B cell (primary cell): ENCODE data around the gene ITPR3. TPM values are rescaled to one million over a fixed set of nuclear protein-coding genes. Genes with fewer than 3 reads are reported as not detected.

ENCODE experiments used
- ATAC-seq: fragments of 200-7000 bp; cut with Tn5 transposase; one replicate; pipeline ENCODE4 v1.10.0; 2021; ENCODE audit warnings: low read depth, mild to moderate bottlenecking, moderate number of reproducible peaks, moderate library complexity
- CTCF ChIA-PET: fragments of 350-600 bp; sonication (Branson Sonifier 250); formaldehyde crosslinking; loops from one replicate; lab custom pipeline; 2021; ENCODE audit warnings: antibody characterized with exemption, inconsistent platforms; lab: Charles Lee
- POLR2A ChIA-PET: fragments of 350-600 bp; sonication (Branson Sonifier 250); formaldehyde crosslinking; loops from one replicate; lab custom pipeline; 2021; ENCODE audit warnings: antibody characterized with exemption; lab: Charles Lee
- DNase-seq: peaks from one replicate; pipeline ENCODE4 v3.0.0; 2013
- H2AFZ ChIP-seq: 2 replicates; pipeline ENCODE4 v1.6.1; 2012; ENCODE audit warnings: mild to moderate bottlenecking, low read depth, low read length; ENCODE audit not compliant: insufficient read depth, poor library complexity, severe bottlenecking
- H3K27ac ChIP-seq, 2 donors: 1 replicate in 1 of 2; 2 replicates in 1 of 2; pipeline ENCODE4 v1.5.1; 2012 to 2013; ENCODE audit warnings: low read length in 2 of 2, mild to moderate bottlenecking in 2 of 2, moderate library complexity in 1 of 2
- H3K27me3 ChIP-seq, 4 experiments: fragments of 200-600 bp in 1 of 4; sonication (generic) in 1 of 4; replicated peaks in 1 of 4; 1 replicate in 2 of 4; 2 replicates in 2 of 4; pipeline versions ENCODE4 v1.6.1 to v1.7.0; 2013 to 2016; ENCODE audit warnings: low read length in 3 of 4, mild to moderate bottlenecking in 2 of 4, mixed read lengths in 1 of 4, moderate library complexity in 1 of 4; ENCODE audit not compliant: insufficient read depth in 4 of 4, control insufficient read depth in 3 of 4; ENCODE audit errors: control extremely low read depth in 1 of 4
- H3K36me3 ChIP-seq, 2 experiments: replicated peaks in 1 of 2; 1 replicate in 1 of 2; 2 replicates in 1 of 2; pipeline versions ENCODE4 v1.6.1 to v1.7.1; 2013; ENCODE audit warnings: low read length in 1 of 2; ENCODE audit not compliant: insufficient read depth in 2 of 2, control insufficient read depth in 1 of 2; ENCODE audit errors: control extremely low read depth in 1 of 2, extremely low read depth in 1 of 2
- H3K4me1 ChIP-seq, 2 donors: fragments of 200-600 bp in 1 of 2; sonication (generic) in 1 of 2; 1 replicate in 1 of 2; 2 replicates in 1 of 2; pipeline versions ENCODE4 v1.5.1 to v1.6.1; 2013 to 2017; ENCODE audit warnings: low read length in 2 of 2; ENCODE audit not compliant: control insufficient read depth in 2 of 2, insufficient read depth in 2 of 2
- H3K4me2 ChIP-seq: replicated peaks from 2 replicates; pipeline ENCODE3; 2012; ENCODE audit warnings: mild to moderate bottlenecking, low read depth, low read length; ENCODE audit not compliant: poor library complexity, severe bottlenecking
- H3K4me3 ChIP-seq, 5 experiments: fragments of 200-600 bp in 1 of 5; sonication (generic) in 1 of 5; 1 replicate in 3 of 5; 2 replicates in 2 of 5; pipeline versions ENCODE4 v1.5.1 to v1.7.0; 2011 to 2016; ENCODE audit warnings: low read length in 4 of 5, mild to moderate bottlenecking in 4 of 5, low read depth in 2 of 5, control low read depth in 1 of 5, moderate library complexity in 1 of 5; ENCODE audit not compliant: insufficient read depth in 1 of 5; ENCODE audit errors: control extremely low read depth in 1 of 5, extremely low read depth in 1 of 5
- H3K79me2 ChIP-seq: fragments of 200-600 bp; sonication (generic); one replicate; pipeline ENCODE4 v1.6.0; 2016; ENCODE audit warnings: low read length; ENCODE audit not compliant: control insufficient read depth, insufficient read depth
- H3K9ac ChIP-seq: fragments of 200-600 bp; sonication (generic); 2 replicates; pipeline ENCODE4 v1.6.1; 2017; ENCODE audit warnings: mild to moderate bottlenecking, low read length, moderate library complexity
- H3K9me3 ChIP-seq, 3 donors: one replicate each; pipeline versions ENCODE4 v1.6.1 to v1.7.1; 2013; ENCODE audit warnings: low read length in 2 of 3; ENCODE audit not compliant: control insufficient read depth in 2 of 3, insufficient read depth in 1 of 3; ENCODE audit errors: control extremely low read depth in 1 of 3
- H4K20me1 ChIP-seq: 2 replicates; pipeline ENCODE4 v1.6.0; 2012; ENCODE audit warnings: mild to moderate bottlenecking, low read length; ENCODE audit not compliant: insufficient read depth, control insufficient read depth, poor library complexity, severe bottlenecking
- H3K27ac Mint-ChIP-seq: one replicate; pipeline ENCODE4 v1.8.0; 2021; ENCODE audit warnings: mixed read lengths
- H3K27me3 Mint-ChIP-seq: one replicate; pipeline ENCODE4 v1.8.0; 2021; ENCODE audit warnings: mixed read lengths
- H3K4me1 Mint-ChIP-seq: one replicate; pipeline ENCODE4 v1.8.0; 2021; ENCODE audit warnings: mixed read lengths
- H3K4me3 Mint-ChIP-seq: one replicate; pipeline ENCODE4 v1.8.0; 2021; ENCODE audit warnings: mixed read lengths
- H3K9me3 Mint-ChIP-seq: one replicate; pipeline ENCODE4 v1.8.0; 2022; ENCODE audit warnings: mixed read lengths; ENCODE audit not compliant: insufficient read depth
- EZH2 ChIP-seq: IDR thresholded peaks from 2 replicates; pipeline ENCODE4 v1.6.1; 2012; ENCODE audit warnings: borderline replicate concordance, low read depth, mild to moderate bottlenecking, moderate library complexity, low read length; ENCODE audit not compliant: insufficient read depth, poor library complexity, severe bottlenecking
- WGBS: methylation state at CpG from one replicate; pipeline ENCODE4 v1.1.5; 2013; ENCODE audit warnings: missing lambda C conversion rate; ENCODE audit not compliant: insufficient coverage; 5-methylcytosine and 5-hydroxymethylcytosine counted together
- intact Hi-C: fragments of 100-400 bp; cut with micrococcal nuclease; formaldehyde crosslinking; loops from one replicate; pipeline ENCODE4 v1.10.0; 2022
- polyA plus RNA-seq: library from polyadenylated mRNA; depleted of rRNA; stranded (reverse); fragments of >200 nt; gene quantifications from 2 replicates; pipeline ENCODE4 v1.2.3, GENCODE V29; 2012
- total RNA-seq, 2 donors: library from RNA; stranded (reverse); fragments of 120-200 nt in 1 of 2; gene quantifications; 1 replicate in 1 of 2; 2 replicates in 1 of 2; pipeline versions ENCODE4 v1.2.3 to v1.2.4, GENCODE V29; 2013 to 2022
- TF ChIP-seq, protein P1 (sequence below): fragments of 200-600 bp; IDR thresholded peaks from one replicate; pipeline ENCODE4 v1.8.0; 2022; ENCODE audit warnings: antibody characterized with exemption, mild to moderate bottlenecking

The ITPR3 gene
- total and polyA plus RNA-seq, 2 donors (not counting 1 experiment from before 2014, with no cell fraction given): 61.9 to 67.6 TPM

DNA sequence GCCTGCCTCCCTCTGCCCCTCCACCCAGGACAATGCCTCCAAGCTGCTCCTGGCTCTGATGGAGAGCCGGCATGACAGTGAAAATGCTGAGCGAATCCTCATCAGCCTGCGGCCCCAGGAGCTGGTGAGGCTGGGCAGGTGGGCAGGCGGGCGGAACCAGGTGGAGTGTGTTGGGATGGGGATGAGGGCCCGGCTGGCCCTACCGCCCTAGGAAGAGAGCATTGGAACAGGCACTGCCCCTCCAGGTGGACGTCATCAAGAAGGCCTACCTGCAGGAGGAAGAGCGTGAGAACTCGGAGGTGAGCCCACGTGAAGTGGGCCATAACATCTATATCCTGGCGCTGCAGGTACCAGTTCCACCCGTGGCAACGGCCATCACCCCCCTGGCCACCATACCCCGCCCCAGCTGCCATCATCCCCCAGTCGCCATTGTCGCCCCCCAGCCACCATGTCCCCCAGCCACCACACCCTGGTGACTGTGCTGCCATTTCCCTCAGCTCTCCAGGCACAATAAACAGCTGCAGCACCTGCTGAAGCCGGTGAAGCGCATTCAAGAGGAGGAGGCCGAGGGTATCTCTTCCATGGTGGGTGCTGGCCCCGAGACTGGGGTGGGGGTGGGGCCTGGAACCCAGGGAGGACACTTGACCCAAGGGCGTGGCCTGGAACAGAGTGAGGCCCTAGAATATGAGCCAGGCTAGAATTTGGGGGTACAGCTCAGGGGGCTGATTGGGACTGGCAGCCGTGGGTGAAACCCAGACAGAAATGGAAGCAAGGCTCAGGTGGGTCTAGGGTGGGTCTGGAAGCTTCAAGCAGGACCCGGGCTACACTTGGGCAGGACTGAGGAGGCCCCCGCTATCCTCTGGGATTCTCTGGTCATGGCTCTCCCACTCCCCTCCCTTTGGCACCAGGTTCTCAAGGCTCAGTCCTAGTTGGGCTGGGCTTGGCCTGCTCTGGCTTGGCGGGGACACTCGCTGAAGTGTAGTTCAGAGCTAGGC lies 66.2 kb downstream of the ITPR3 start:
- Histone ChIP-seq H3K9ac (no peak overlapping the region), H3K9me3 (no peaks in the 10 kb centered on the region), H3K79me2 (no peaks in the 10 kb centered on the region), H2AFZ (no peak overlapping the region), H3K4me2 (no peak overlapping the region), H3K4me3 (no peak overlapping the region), H3K27me3 (no peaks in the 10 kb centered on the region), H4K20me1 (no peaks in the 10 kb centered on the region), H3K36me3 (peaks cover 0 to 85% of the 10 kb centered on the region in 2 experiments), H3K4me1 (peaks cover 1 to 6% of the 10 kb centered on the region in 2 donors), H3K27ac (no peak overlapping the region)
- TF ChIP-seq EZH2: no peak
- TF ChIP-seq, protein P1, sequence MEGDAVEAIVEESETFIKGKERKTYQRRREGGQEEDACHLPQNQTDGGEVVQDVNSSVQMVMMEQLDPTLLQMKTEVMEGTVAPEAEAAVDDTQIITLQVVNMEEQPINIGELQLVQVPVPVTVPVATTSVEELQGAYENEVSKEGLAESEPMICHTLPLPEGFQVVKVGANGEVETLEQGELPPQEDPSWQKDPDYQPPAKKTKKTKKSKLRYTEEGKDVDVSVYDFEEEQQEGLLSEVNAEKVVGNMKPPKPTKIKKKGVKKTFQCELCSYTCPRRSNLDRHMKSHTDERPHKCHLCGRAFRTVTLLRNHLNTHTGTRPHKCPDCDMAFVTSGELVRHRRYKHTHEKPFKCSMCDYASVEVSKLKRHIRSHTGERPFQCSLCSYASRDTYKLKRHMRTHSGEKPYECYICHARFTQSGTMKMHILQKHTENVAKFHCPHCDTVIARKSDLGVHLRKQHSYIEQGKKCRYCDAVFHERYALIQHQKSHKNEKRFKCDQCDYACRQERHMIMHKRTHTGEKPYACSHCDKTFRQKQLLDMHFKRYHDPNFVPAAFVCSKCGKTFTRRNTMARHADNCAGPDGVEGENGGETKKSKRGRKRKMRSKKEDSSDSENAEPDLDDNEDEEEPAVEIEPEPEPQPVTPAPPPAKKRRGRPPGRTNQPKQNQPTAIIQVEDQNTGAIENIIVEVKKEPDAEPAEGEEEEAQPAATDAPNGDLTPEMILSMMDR: no peak
- DNase-seq: no peak
- ATAC-seq: no peak
- intact Hi-C loops: no loop called here
- no peaks in the 10 kb centered on the region for H3K27me3 Mint-ChIP-seq
- ChIA-PET CTCF (interaction anchor here (0.6 to 1.2 kb wide), 4 partner anchors 10 to 1778 kb away, joined by 3 to 4 read pairs (median 3); no protein-coding TSS in a partner anchor), POLR2A (interaction anchor here (0.9 kb wide), 1 partner anchor 10 kb away, joined by 3 read pairs; no protein-coding TSS in a partner anchor)
- WGBS: 94% methylated on average over 15 of the region's 27 CpGs
- H3K4me3 Mint-ChIP-seq: no peak overlapping the region
- H3K9me3 Mint-ChIP-seq: no peaks in the 10 kb centered on the region
- H3K4me1 Mint-ChIP-seq: peaks cover 2% of the 10 kb centered on the region
- no peak overlapping the region for H3K27ac Mint-ChIP-seq

GRCh38 chr6:33688006-33688405 lies 66.9 kb downstream of the ITPR3 start:
- Mint-ChIP-seq H3K9me3 (no peaks in the 10 kb centered on the region), H3K4me1 (peaks cover 9% of the 10 kb centered on the region), H3K4me3 (no peak overlapping the region), H3K27ac (peak overlapping the region; percentile 32), H3K27me3 (no peaks in the 10 kb centered on the region)
- intact Hi-C loops: no loop called here
- DNase-seq: no peak
- Histone ChIP-seq H3K79me2 (no peaks in the 10 kb centered on the region), H3K4me2 (no peak overlapping the region), H3K4me1 (peaks cover 9 to 13% of the 10 kb centered on the region in 2 donors), H2AFZ (no peak overlapping the region), H3K27ac (no peak overlapping the region), H3K4me3 (no peak overlapping the region), H3K9me3 (no peaks in the 10 kb centered on the region), H3K9ac (no peak overlapping the region), H3K36me3 (peaks cover 0 to 79% of the 10 kb centered on the region in 2 experiments), H4K20me1 (no peaks in the 10 kb centered on the region), H3K27me3 (no peaks in the 10 kb centered on the region)
- ATAC-seq: no peak
- no peak for TF ChIP-seq EZH2
- TF ChIP-seq, protein P1: no peak
- ChIA-PET CTCF (interaction anchor here (1.0 kb wide), 1 partner anchor 10 kb away, joined by 3 read pairs; no protein-coding TSS in a partner anchor), POLR2A (interaction anchor here (0.9 kb wide), 1 partner anchor 9 kb away, joined by 3 read pairs; no protein-coding TSS in a partner anchor)
- 96% methylated on average over 20 of the region's 20 CpGs for WGBS
